H9 (cell line): ENCODE data around the gene CST3. TPM values are rescaled to one million over a fixed set of nuclear protein-coding genes. Genes with fewer than 3 reads are reported as not detected.

ENCODE experiments used
- DNase-seq: peaks from one replicate; pipeline ENCODE4 v3.0.0-alpha.2; 2017
- H2AFZ ChIP-seq: one replicate; pipeline ENCODE4 v1.6.1; 2013; ENCODE audit warnings: mild to moderate bottlenecking, low read length, control low read depth, moderate library complexity
- H2AK5ac ChIP-seq: 2 replicates; pipeline ENCODE4 v1.6.1; 2013; ENCODE audit warnings: low read length, control low read depth, mixed read lengths; ENCODE audit not compliant: insufficient read length
- H2BK120ac ChIP-seq: one replicate; pipeline ENCODE4 v1.6.1; 2013; ENCODE audit warnings: low read depth, mild to moderate bottlenecking, low read length, control low read depth, inconsistent platforms; ENCODE audit not compliant: poor library complexity, severe bottlenecking
- H2BK12ac ChIP-seq: 2 replicates; pipeline ENCODE4 v1.6.1; 2013; ENCODE audit warnings: low read length, control low read depth, mixed read lengths, low read depth; ENCODE audit not compliant: insufficient read length
- H2BK15ac ChIP-seq: 2 replicates; pipeline ENCODE4 v1.6.1; 2013; ENCODE audit warnings: low read depth, low read length, control low read depth
- H2BK20ac ChIP-seq: one replicate; pipeline ENCODE4 v1.6.1; 2013; ENCODE audit warnings: low read depth, mild to moderate bottlenecking, low read length, control low read depth, inconsistent platforms; ENCODE audit not compliant: poor library complexity, severe bottlenecking
- H2BK5ac ChIP-seq: 2 replicates; pipeline ENCODE4 v1.6.1; 2013; ENCODE audit warnings: low read length, control low read depth, mixed read lengths; ENCODE audit not compliant: insufficient read length
- H3K14ac ChIP-seq: 2 replicates; pipeline ENCODE4 v1.6.1; 2013; ENCODE audit warnings: low read length, control low read depth; ENCODE audit not compliant: insufficient read depth
- H3K18ac ChIP-seq: 2 replicates; pipeline ENCODE4 v1.6.1; 2013; ENCODE audit warnings: low read depth, mild to moderate bottlenecking, mixed read lengths, low read length, control low read depth; ENCODE audit not compliant: insufficient read length
- H3K23ac ChIP-seq: 2 replicates; pipeline ENCODE4 v1.6.1; 2013; ENCODE audit warnings: low read length, control low read depth, mixed read lengths, low read depth; ENCODE audit not compliant: insufficient read length
- H3K23me2 ChIP-seq: 2 replicates; pipeline ENCODE4 v1.6.1; 2013; ENCODE audit warnings: low read depth, mild to moderate bottlenecking, mixed read lengths, low read length, control low read depth; ENCODE audit not compliant: insufficient read length, poor library complexity, severe bottlenecking
- H3K27ac ChIP-seq: 2 replicates; pipeline ENCODE4 v1.5.1; 2013; ENCODE audit warnings: low read length, control low read depth, mixed read lengths, low read depth; ENCODE audit not compliant: insufficient read length
- H3K27me3 ChIP-seq: 2 replicates; pipeline ENCODE4 v1.6.1; 2013; ENCODE audit warnings: low read length, control low read depth, inconsistent platforms; ENCODE audit not compliant: insufficient read depth
- H3K4ac ChIP-seq: 2 replicates; pipeline ENCODE4 v1.6.1; 2013; ENCODE audit warnings: low read depth, mild to moderate bottlenecking, control low read depth, inconsistent platforms, low read length, moderate library complexity
- H3K4me1 ChIP-seq: 2 replicates; pipeline ENCODE4 v1.6.1; 2013; ENCODE audit warnings: low read length, control low read depth, inconsistent platforms; ENCODE audit not compliant: insufficient read depth
- H3K4me2 ChIP-seq: 2 replicates; pipeline ENCODE4 v1.6.1; 2013; ENCODE audit warnings: low read length, control low read depth, mixed read lengths; ENCODE audit not compliant: insufficient read length, insufficient read depth
- H3K56ac ChIP-seq: 2 replicates; pipeline ENCODE4 v1.6.1; 2013; ENCODE audit warnings: low read depth, mild to moderate bottlenecking, mixed read lengths, low read length, control low read depth; ENCODE audit not compliant: insufficient read length
- H3K79me1 ChIP-seq: 2 replicates; pipeline ENCODE4 v1.6.1; 2013; ENCODE audit warnings: low read depth, mild to moderate bottlenecking, moderate library complexity, low read length, control low read depth, inconsistent platforms; ENCODE audit not compliant: insufficient read depth, poor library complexity, severe bottlenecking
- H3K79me2 ChIP-seq: 2 replicates; pipeline ENCODE4 v1.6.1; 2013; ENCODE audit warnings: low read length, control low read depth, inconsistent platforms; ENCODE audit not compliant: insufficient read depth
- H3K9ac ChIP-seq: 2 replicates; pipeline ENCODE4 v1.6.1; 2013; ENCODE audit warnings: low read length, control low read depth, mixed read lengths; ENCODE audit not compliant: insufficient read length; ENCODE audit errors: extremely low read depth
- H3K9me3 ChIP-seq: one replicate; pipeline ENCODE4 v1.6.1; 2013; ENCODE audit warnings: low read depth, low read length, inconsistent platforms; ENCODE audit not compliant: control insufficient read depth
- H3T11ph ChIP-seq: one replicate; pipeline ENCODE4 v1.6.1; 2013; ENCODE audit warnings: mild to moderate bottlenecking, low read length, control low read depth, inconsistent platforms
- H4K20me1 ChIP-seq: one replicate; pipeline ENCODE4 v1.6.1; 2013; ENCODE audit not compliant: control insufficient read depth, insufficient read length, insufficient read depth
- H4K5ac ChIP-seq: 2 replicates; pipeline ENCODE4 v1.6.1; 2013; ENCODE audit warnings: low read depth, mild to moderate bottlenecking, mixed read lengths, low read length, control low read depth; ENCODE audit not compliant: insufficient read length
- H4K8ac ChIP-seq: replicated peaks from 2 replicates; pipeline ENCODE4 v1.6.1; 2013; ENCODE audit warnings: low read length, control low read depth, mixed read lengths, low read depth; ENCODE audit not compliant: insufficient read length
- H4K91ac ChIP-seq: 2 replicates; pipeline ENCODE4 v1.6.1; 2013; ENCODE audit warnings: low read depth, mild to moderate bottlenecking, moderate library complexity, mixed read lengths, low read length, control low read depth; ENCODE audit not compliant: insufficient read length
- H3K27ac Mint-ChIP-seq, 3 experiments: 2 replicates in 2 of 3; 3 replicates in 1 of 3; pipeline ENCODE4 v1.8.0; 2020 to 2021; ENCODE audit warnings: mixed read lengths in 3 of 3, mild to moderate bottlenecking in 1 of 3, moderate library complexity in 1 of 3
- H3K27me3 Mint-ChIP-seq: 2 replicates; pipeline ENCODE4 v1.8.0; 2021; ENCODE audit warnings: low read depth, mild to moderate bottlenecking, moderate library complexity, mixed read lengths
- H3K36me3 Mint-ChIP-seq, 3 experiments: 2 replicates in 2 of 3; 3 replicates in 1 of 3; pipeline ENCODE4 v1.8.0; 2020 to 2021; ENCODE audit warnings: low read depth in 3 of 3, mixed read lengths in 3 of 3; ENCODE audit not compliant: insufficient read depth in 1 of 3
- H3K4me1 Mint-ChIP-seq, 2 experiments: 2 replicates each; pipeline ENCODE4 v1.8.0; 2020; ENCODE audit warnings: mixed read lengths in 2 of 2
- H3K4me3 Mint-ChIP-seq, 2 experiments: 2 replicates in 1 of 2; 3 replicates in 1 of 2; pipeline ENCODE4 v1.8.0; 2020 to 2021; ENCODE audit warnings: mild to moderate bottlenecking in 2 of 2, mixed read lengths in 2 of 2, moderate library complexity in 1 of 2
- H3K9me3 Mint-ChIP-seq, 2 experiments: 2 replicates in 1 of 2; 3 replicates in 1 of 2; pipeline ENCODE4 v1.8.0; 2020; ENCODE audit warnings: mild to moderate bottlenecking in 2 of 2, mixed read lengths in 2 of 2, moderate library complexity in 1 of 2
- WGBS: extraction: QIAGEN DNeasy Blood & Tissue Kit; methylation state at CpG from one replicate; pipeline ENCODE4 v1.1.7; 2013; ENCODE audit warnings: missing lambda C conversion rate, low lambda C conversion rate, mixed read lengths; ENCODE audit not compliant: insufficient read length; ENCODE audit errors: extremely low coverage; 5-methylcytosine and 5-hydroxymethylcytosine counted together
- total RNA-seq: library from RNA; stranded (reverse); gene quantifications from 2 replicates; pipeline ENCODE4 v1.2.1, GENCODE V29; 2021
- TF ChIP-seq, protein P1 (sequence below): fragments of 200-600 bp; sonication (generic); conservative IDR thresholded peaks from 3 replicates; pipeline ENCODE4 v1.8.0; 2021; ENCODE audit warnings: antibody characterized with exemption, mild to moderate bottlenecking

CST3 gene
- total RNA-seq, 1 experiment from 2014 or later = 77.2 TPM

DNA sequence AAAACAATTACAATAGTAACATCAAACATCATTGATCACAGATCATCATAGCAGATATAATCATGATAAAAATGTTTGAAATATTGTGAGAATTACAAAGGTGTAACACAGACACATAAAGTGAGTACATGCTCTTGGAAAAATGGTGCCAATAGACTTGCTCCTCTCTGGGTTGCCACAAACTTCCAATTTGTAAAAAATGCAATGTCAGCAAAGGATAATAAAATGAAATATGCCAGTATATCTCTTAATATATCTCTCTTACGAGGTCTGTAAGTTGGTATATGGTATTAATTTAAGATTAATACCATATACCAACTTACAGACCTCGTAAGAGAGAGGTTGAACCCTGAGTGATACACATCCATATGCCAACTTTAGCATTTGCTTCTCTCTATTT lies 13.4 kb upstream of the CST3 start:
- no peak overlapping the region for H4K8ac ChIP-seq
- no peak overlapping the region for H3K27ac ChIP-seq
- WGBS = no CpG with 5 or more reads among the region's 2 CpGs
- no peak overlapping the region for H3K4me2 ChIP-seq
- H3K36me3 Mint-ChIP-seq = no peaks in the 10 kb centered on the region
- no peak overlapping the region for H3K14ac ChIP-seq
- H3K79me2 ChIP-seq = no peaks in the 10 kb centered on the region
- no peak overlapping the region for H2AFZ ChIP-seq
- no peak overlapping the region for H3K4me3 Mint-ChIP-seq
- no peak overlapping the region for H3K4ac ChIP-seq
- H3K27me3 Mint-ChIP-seq = peaks cover 1% of the 10 kb centered on the region; the same call in 1 of the 2 replicates
- H3K27ac Mint-ChIP-seq = no peak overlapping the region
- no peak overlapping the region for H4K5ac ChIP-seq
- H3K56ac ChIP-seq = no peak overlapping the region
- no peak overlapping the region for H2BK20ac ChIP-seq
- H3K27me3 ChIP-seq = no peaks in the 10 kb centered on the region
- H2BK120ac ChIP-seq = no peak overlapping the region
- no peak overlapping the region for H2AK5ac ChIP-seq
- no peak overlapping the region for H4K91ac ChIP-seq
- no peak overlapping the region for H3K23ac ChIP-seq
- no peak for DNase-seq
- H3K9me3 ChIP-seq = no peaks in the 10 kb centered on the region
- no peaks in the 10 kb centered on the region for H3K23me2 ChIP-seq
- peaks cover 0 to 12% of the 10 kb centered on the region in 2 experiments; a peak in 3 of 4 replicates for H3K4me1 Mint-ChIP-seq
- no peak overlapping the region for H2BK5ac ChIP-seq
- no peaks in the 10 kb centered on the region for H3K9me3 Mint-ChIP-seq
- H3K9ac ChIP-seq = no peak overlapping the region
- TF ChIP-seq, protein P1, sequence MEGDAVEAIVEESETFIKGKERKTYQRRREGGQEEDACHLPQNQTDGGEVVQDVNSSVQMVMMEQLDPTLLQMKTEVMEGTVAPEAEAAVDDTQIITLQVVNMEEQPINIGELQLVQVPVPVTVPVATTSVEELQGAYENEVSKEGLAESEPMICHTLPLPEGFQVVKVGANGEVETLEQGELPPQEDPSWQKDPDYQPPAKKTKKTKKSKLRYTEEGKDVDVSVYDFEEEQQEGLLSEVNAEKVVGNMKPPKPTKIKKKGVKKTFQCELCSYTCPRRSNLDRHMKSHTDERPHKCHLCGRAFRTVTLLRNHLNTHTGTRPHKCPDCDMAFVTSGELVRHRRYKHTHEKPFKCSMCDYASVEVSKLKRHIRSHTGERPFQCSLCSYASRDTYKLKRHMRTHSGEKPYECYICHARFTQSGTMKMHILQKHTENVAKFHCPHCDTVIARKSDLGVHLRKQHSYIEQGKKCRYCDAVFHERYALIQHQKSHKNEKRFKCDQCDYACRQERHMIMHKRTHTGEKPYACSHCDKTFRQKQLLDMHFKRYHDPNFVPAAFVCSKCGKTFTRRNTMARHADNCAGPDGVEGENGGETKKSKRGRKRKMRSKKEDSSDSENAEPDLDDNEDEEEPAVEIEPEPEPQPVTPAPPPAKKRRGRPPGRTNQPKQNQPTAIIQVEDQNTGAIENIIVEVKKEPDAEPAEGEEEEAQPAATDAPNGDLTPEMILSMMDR = no peak
- H3K18ac ChIP-seq = no peak overlapping the region
- no peak overlapping the region for H2BK12ac ChIP-seq
- H3T11ph ChIP-seq = no peak overlapping the region
- H3K79me1 ChIP-seq = no peaks in the 10 kb centered on the region
- no peak overlapping the region for H2BK15ac ChIP-seq
- H3K4me1 ChIP-seq = no peaks in the 10 kb centered on the region
- H4K20me1 ChIP-seq = no peaks in the 10 kb centered on the region
